ENCODE data around the gene SNX33.

- TF ChIP-seq POLR2A (IDR thresholded peaks at IDR 0.05) = no peak
- no peak for TF ChIP-seq CTCF (IDR thresholded peaks at IDR 0.05)
Measured at GRCh38 chr15:75659928-75660645, 12.4 kb downstream of the SNX33 start.

Measured in heart left ventricle (tissue), 13 donors.